ENCODE data around the gene CRB1.

The CRB1 gene

DNA sequence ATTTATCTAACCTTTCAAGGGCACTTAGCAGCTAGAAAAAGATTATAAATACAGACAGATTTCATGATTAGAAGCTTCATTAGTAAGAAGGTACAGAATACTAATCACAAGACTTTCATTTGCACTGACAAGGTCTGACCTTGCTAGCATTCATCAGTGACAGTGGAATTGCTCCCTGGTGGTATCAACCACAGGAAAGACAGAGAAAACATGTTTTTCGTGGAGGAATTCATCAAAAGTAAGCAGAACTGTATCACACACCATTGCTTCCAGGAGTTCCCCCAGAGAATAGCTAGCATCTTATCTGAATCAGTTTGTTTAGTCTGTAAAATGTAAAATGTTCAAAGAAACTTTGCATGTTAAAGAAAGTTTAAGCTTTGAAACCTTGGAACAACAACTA is 20.6 kb upstream of the CRB1 start:
- TF ChIP-seq, protein P1, sequence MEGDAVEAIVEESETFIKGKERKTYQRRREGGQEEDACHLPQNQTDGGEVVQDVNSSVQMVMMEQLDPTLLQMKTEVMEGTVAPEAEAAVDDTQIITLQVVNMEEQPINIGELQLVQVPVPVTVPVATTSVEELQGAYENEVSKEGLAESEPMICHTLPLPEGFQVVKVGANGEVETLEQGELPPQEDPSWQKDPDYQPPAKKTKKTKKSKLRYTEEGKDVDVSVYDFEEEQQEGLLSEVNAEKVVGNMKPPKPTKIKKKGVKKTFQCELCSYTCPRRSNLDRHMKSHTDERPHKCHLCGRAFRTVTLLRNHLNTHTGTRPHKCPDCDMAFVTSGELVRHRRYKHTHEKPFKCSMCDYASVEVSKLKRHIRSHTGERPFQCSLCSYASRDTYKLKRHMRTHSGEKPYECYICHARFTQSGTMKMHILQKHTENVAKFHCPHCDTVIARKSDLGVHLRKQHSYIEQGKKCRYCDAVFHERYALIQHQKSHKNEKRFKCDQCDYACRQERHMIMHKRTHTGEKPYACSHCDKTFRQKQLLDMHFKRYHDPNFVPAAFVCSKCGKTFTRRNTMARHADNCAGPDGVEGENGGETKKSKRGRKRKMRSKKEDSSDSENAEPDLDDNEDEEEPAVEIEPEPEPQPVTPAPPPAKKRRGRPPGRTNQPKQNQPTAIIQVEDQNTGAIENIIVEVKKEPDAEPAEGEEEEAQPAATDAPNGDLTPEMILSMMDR (IDR thresholded peaks at IDR 0.05): no peak

DNA sequence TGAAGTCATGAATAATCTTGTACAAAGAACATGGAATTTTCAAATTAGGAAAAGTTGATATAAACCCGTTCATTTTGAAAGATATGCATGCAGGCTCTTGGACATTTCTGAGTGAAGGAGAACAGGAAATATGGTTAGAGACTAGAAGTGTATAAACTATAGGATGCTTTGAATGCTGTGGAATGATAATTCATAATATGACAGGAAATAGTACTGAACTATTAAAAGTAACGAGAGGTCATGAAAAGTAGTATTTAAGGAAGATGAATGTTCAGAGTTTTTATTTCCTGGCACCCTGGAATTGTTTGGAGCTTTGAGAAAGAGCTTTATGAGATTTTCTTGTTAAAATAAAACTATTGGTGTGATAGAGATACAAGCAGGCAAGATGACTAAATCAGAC is 18.7 kb upstream of the CRB1 start:
- TF ChIP-seq, protein P1 (IDR thresholded peaks at IDR 0.05): no peak

DNA sequence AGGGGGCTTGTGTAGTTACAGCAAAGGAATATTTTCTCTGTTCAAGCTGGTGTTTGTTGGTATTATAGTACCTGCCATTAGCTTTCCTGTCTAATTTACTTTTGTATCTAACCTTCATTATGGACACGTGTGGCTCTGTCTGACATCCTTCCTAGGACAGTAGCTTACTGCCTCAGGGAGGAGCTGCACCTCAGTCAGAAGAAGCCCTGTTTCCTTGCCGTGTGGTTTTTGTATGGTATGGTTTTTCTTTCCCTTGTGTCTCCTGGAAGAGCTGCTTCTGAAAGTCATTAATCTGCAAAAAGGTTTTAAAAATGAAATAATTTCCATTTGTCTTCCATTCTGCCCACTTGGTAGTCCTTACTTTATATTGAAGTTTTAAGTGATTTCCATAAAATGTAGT is 17.4 kb upstream of the CRB1 start:
- TF ChIP-seq, protein P1 (IDR thresholded peaks at IDR 0.05): no peak

DNA sequence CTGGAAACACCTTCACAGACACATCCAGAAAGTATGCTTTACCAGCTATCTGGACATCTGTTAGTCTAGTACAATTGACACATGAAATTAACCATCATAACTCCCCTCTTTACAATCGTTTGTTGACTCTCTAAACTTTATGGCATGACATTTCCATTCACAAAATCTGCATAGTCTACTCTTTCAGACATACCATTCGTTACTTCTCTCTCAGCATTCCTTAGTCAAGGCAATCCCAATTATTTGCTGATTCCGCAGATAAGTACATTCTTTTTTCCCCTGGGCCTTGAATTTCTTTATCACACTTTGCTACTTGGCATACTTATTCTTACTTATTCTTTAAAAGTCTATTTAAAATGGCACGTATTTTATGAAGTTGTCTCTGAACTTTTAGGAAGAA is 15.1 kb upstream of the CRB1 start:
- TF ChIP-seq, protein P1 (IDR thresholded peaks at IDR 0.05): no peak

DNA sequence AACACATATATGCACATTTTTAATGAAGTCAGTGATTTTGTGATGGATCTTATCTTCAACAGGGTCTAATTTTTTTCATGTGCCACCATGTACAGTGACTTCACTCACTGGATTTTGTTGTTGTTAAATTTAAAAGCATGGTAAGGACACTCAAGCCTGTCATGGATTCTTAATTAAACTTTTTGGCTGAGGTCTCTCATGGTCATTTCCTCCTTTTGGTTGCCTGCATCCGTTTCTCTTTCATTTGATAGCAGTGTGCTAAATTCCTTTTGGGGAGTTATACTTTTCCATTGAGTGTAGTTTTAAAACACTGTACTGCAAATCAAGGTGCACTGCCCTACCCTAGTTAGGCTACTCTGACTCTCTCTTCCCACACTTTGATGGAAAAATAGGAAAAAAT is 13.2 kb upstream of the CRB1 start:
- TF ChIP-seq, protein P1 (IDR thresholded peaks at IDR 0.05): no peak

DNA sequence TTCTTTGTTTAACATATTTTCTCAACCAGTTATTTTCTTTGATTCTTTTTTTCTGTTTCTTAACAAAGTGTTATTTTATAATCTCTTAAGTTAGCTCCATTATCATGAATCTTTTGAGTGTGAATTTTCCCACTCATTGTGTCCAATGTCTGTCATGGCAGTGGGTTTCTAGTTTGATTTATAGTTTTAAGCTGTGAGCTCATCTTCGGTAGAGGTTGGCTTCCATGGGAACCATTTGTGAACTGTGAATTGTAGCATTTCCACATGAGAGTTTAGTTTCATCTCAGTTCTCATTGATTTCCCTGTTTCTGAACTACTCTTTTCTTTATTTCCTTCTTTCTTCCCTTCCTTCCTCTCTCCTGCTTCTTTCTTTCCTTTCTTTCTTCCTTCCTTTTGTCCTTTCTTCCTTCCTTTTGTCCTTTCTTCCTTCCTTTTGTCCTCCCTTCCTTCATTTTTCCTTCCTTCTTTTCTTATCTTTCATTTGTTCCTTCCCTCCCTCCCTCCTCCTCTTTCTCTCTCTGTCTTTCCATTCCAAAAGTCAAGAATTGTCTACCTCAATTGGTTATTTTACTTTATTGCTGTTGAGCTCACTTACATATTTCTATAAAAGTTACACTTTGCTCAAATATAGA is 3.0 kb upstream of the CRB1 start:
- TF ChIP-seq, protein P1 (IDR thresholded peaks at IDR 0.05): no peak

DNA sequence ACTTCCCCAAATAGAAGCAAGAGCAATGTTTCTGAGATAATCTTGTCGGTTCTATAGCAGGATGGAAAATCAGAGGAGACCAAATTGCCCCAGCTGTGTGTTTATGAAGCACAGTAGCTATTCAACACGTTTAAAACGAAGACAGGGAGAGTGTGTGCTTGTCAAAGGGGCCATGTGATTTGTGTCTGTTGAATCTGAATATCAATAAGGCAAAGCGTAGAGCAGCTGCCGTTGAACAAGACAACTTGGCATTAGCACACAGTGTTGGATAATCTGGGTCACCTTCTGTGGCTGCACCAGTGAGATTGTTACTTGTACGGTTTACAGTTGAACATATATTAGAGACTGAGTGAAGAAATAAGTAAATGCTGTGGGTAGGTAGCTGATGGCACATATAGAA is 1.0 kb downstream of the CRB1 start:
- TF ChIP-seq, protein P1 (IDR thresholded peaks at IDR 0.05): no peak

DNA sequence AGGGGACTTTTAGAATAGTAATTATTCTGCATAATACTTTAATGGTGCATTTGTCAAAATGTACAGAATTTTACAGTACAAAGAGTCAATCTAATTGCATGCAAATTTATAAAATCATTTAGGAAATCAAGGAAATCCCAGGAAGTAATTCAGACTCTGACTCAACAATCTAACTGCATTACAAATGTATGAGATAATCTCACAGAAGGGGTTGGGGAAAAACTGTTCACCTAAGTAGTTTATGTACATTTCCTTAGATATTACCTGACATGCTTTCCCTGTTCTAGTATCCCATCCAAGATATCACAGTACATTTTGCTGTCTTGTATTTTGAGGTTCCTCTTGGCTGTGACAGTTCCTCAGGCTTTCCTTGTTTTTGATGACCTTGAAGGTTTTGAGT is 4.7 kb downstream of the CRB1 start:
- TF ChIP-seq, protein P1 (IDR thresholded peaks at IDR 0.05): no peak

Measured in LNCAP (cell line).